Renal cortex interstitium (tissue), 11 donors: Measurements from ENCODE around the gene POLR2F. TPM values are rescaled to one million over a fixed set of nuclear protein-coding genes. Genes with fewer than 3 reads are reported as not detected.

ENCODE experiments used
- DNase-seq, 11 donors: peaks; one replicate each; pipeline ENCODE4 v3.0.0-alpha.2; 2013; ENCODE audit warnings: low read depth in 9 of 11, low spot score in 4 of 11; ENCODE audit errors: extremely low read depth in 1 of 11
- polyA plus RNA-seq, 3 donors: library from polyadenylated mRNA; unstranded; fragments of 120-200 nt; gene quantifications; one replicate each; pipeline ENCODE4 v1.2.1, GENCODE V29; 2013; ENCODE audit not compliant: insufficient read length in 3 of 3

Gene POLR2F
- polyA plus RNA-seq, 3 donors: 65.2 to 86.6 (median 69.3) TPM

DNA sequence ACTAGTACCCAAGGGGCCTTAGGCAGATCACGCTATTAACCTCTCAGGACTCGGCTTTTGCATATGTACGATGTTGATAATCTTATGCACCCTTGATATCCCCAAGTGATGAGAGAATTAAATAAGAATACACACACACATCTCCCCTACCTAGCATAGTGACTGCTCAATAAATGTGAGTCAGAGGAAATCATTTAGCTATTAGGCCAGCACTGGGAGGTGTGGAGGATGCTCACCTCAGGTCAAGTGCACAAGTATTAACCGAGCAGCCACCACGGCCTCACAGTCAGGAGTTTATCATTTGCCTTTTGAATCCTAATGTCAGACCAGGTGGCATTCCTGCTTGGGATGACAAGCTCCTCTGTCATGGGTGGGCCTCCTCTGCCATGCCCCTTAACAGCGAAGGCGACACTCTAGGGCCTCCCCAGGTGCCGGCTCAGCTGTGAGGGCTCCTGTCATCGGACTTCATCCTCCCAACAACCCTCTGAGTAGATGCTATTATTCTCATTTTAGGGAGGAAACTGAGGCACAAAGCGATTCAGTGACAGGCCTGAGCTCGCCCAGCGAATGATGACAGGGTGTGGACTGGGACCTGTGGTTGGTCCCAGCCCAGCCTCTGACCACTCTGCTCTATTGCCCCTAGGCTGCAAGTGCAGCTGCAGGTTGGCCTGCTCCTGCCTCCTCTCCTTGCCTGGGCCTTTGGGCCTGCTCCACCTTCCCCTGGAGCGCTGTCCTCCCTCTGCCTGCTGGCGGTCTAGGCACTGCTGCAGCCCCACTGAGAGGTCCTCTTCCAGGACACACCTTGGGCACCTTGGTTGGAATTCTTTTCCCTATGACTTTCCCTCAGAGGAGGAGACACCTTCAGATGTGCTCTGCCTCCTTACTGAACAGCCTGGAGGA is 35.9 kb downstream of the POLR2F start:
- no peak for DNase-seq

DNA sequence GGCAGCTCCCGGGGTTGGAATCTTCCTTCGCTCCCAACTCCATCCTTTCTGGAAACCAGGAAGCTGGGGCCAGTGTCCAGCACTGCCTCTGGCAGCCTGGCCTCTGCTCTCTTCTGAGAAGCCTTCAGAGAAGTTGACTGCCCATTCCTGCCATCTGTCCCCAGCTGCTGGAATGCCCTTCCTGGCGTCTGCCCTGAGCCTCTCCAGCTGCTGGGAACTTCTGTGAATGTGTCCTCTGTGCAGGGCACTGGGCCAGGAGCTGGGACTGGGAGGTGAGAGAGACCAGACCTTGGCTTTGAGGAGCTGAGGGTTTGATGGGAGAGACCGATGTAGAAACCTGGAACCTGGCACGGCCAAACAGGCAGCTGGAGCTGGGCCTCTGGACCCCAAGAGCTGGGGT is 36.8 kb downstream of the POLR2F start:
- no peak for DNase-seq

DNA sequence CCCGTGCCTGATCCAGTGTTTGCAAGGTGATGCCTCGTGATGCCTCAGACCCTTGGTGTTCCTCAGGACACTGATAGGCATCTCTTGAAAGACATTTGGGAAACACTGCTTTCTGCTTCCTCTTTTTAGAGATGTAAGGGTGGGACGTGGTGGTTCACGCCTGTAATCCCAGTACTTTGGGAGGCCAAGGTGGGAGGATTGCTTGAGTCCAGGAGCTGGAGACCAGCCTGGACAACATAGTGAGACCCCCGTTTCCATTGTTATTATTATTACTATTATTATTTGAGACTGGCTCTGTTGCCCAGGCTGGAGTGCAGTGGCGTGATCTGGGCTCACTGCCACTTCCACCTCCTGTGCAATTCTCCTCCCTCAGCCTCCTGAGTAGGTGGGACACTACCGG is 37.4 kb downstream of the POLR2F start:
- no peak for DNase-seq

DNA sequence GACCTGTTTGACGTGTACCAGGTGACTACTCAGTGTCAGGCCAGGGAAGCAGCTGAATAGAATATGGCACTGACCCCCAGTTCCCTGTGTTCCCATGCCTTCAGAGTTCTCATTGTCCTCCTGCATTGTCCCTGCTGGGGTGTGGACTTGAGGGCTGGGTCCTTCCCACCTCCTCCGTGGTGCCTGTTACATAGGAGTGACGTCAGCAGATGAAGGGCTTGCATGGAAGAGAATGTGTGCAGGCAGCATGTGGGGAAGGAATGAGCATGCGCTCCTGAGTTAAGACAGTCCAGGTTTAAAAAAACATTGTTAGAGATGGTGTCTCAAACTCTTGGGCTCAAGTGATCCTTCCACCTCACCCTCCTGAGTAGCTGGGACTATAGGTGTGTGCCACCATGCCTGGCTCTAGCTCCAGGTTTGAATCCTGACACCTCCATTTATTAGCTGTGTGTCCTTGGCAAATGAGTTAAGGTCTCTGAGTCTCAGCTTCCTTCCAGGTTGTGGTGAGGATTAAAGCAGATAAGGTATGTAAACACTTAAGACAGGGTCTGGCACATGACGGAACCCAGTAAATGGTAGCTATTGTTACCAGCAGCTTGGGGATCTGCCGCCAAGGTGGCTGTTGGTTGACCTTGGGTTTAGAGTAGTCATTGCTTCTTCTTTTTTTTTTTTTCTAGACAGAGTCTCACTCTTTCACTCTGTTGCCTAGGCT is 38.4 kb downstream of the POLR2F start:
- no peak for DNase-seq

DNA sequence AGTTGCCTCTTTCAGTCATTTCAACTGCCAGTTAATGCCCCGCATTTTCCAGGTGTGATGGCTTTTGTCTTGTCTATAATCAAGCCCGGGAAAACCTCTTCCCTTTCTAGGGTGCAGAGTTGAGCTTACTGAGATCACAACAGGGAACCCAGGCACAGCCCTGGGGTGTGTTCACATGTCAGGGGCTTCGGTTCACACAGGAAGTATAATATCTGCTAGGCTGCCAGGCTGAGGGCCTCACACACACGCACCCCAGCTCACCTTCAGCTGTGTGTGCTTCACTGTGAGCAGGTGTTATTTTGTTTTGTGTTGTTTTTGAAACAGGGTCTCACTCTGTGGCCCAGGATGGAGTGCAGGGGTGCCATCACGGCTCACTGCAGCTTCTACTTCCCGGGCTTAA is 40.5 kb downstream of the POLR2F start:
- no peak for DNase-seq

DNA sequence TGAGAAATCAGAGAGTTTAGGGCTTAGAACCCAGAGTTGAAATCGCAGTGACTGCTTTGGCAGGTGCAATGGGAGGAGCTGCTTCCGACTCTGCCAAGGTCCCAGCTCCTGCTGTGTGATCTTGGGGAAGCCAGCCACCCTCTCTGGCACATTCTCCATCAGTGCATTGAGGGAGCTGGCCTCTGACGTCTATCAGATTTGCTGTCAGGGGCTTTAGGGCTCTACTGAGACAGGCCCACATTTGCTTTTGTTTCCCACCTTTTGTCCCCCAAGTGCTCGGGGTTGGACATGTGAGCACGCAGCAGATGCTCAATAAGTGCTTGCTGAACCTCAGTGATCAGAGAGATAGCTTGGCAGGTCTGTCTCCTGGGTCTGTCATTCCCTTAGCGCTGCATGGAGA is 41.5 kb downstream of the POLR2F start:
- no peak for DNase-seq

DNA sequence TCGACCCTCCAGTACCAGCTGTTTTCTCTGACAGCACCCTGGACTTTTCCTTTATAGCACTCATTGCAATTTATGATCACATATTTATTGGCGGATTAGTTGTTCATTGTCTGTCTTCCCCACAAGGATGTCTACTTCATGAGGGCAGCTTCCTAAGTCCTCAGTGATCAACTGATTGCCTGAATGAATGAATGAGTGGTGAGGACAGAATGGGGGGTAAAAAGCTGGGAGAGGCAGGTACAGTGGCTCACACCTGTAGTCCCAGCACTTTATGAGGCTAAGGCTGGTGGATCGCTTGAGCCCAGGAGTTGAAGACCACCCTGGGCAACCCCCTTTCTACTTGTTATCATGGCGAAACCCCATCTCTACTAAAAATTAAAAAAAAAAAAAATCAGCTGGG is 42.0 kb downstream of the POLR2F start:
- DNase-seq: no peak

DNA sequence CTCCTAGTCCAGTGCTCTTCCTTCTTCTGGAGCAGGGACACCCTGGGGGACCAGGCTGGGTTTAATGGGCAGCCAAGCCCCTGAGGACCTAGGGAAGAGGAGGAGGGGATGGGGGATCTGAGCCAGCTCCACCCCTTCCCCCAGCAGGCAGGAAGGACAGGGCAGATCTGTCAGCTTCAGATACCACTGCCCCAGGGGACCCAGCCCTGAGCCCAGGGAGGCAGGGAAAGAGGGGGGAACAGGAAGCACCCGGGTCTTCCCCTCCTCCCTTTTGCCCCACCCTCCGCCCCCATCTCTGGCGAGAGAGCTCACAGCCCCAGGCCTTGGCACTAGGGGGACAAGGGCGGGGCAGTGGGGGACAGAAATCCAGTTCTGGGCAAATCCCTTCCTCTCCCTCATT is 42.6 kb downstream of the POLR2F start:
- DNase-seq: no peak

DNA sequence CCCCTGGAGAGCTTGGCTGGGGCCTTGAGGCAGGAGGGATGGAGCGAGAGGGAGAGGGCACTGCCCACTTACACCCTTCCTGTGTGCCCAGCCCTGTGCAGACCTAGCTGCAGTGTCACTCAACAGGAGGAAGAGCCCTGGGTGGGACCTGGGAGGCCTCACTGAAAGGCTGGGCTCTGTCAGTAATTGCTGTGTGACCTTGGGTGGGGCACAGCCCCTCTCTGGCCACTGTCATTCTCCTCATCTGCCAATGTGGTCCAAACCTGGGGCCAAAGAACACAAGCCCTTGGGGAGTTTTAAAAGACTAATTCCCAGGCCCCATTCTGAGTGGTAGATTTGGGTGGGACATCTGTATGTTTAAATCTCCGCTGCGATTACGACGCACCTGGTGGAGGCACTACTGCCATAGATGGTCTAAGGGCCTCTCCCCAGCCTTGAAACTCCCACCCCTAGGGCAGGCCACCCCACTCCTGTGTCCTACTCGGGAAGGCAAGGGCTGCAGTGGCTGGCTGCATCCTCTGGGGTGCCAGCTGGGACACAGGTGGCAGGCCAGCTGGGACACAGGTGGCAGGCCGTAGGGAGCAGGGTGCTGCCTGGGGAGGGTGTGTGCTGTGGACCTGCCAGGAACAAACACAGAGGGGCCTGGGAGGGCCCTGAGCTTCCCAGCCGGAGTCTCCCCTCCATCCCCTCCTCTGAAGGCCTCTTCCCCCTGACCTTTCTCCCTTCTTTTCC is 43.2 kb downstream of the POLR2F start:
- no peak for DNase-seq

DNA sequence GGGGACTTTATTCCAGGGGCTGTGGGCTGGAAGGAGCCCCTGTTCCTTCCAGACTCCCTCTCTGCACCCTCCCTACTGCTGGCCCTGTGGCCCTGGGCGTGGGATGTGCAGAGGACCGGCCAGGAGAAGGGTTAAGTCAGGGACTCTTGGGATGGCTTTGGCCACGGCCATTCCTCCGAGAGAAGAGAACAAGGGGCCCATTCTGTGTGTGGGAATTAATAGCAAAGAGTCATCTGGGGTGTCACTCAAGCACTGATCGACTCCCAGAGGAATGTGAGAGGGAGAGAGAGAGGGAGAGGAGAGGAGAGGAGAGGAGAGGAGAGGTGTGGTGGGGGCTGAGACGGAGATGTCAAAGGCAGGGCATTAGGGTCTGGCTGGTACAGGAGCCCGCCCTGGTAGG is 45.0 kb downstream of the POLR2F start:
- no peak for DNase-seq

DNA sequence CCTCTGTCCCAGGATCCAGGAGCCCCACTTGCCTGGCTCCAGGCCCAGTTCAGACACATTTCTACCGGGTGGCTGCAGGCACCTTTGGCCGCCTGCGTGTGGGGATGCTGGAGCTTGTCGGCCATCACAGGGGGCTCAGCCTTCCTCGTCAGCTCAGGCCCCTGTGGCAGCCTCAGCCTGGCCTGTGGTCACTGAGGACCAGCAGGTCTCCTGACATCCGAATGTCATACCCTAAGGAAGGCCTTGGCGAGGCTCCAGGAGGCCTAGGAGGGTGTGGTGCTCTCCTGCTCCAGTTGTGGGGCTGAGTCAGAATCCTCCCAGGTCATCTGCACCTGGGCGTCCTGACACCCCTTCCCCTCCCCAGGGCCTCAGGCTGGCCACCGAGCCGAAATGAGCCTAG is 45.7 kb downstream of the POLR2F start:
- DNase-seq: no peak

DNA sequence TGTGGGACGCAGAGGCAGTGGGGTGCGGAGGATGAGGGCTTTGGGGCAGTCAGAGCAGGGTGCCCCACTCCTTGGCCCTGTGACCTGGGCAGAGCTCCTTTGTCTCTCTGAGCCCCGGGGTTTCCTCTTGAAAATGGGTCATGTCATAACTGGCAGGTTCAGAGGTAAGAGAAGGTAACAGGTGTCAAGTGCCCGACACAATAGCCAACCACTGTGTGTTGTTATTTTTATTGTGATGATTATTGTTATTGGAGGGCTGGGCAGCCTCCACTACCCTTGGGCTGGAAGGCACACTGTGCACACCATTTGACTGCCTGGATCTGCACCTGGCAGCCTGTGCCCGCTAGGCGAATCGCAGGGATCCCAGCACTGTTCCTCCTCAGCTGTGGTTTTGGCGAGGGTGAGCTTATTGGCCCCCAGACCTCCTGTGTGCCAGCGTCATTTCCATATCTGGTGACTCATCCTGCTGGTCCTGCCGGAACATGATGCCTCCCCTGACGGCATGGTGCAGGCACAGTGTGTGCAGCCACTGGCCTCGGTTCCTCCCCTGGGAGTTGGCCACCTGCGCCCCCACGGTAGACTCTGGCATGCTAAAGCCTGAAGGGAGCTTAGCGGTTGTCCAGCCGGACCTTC is 46.3 kb downstream of the POLR2F start:
- no peak for DNase-seq

DNA sequence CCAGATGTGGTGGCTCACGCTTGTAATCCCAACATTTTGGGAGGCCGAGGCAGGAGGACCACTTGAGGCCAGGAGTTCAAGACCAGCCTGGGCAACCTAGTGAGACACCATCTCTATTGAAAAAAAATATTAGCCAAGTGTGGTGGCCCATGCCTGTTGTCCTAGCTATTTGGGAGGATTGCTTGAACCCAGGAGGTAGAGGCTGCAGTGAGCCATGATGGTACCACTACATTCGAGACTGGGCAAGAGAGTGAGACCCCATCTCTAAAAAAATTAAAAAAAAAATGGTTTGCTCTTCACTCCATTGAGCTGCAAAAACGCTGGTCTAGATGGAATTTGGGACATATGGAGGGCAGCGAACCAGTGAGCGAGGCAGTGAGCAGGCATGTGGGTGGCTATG is 52.4 kb downstream of the POLR2F start:
- DNase-seq: no peak

DNA sequence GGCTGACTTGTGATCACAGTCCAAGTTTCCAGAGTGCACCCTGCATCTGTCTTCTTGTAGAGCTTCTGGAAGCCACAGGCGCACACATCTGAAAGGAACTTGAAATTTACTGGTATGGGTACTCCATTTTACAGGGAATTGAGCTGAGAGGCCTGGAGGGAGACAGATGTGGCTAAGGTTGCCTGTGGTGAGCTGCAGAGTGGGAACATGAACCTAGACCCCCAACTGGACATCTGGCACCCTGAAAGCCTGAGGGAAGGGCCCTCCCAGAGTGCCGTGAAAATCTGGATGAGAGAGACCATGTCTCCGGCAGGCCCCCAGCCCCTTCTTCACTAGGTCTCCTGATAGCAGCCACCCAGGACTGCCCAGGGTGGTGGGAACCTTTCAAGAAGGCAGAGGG is 53.4 kb downstream of the POLR2F start:
- DNase-seq: no peak

DNA sequence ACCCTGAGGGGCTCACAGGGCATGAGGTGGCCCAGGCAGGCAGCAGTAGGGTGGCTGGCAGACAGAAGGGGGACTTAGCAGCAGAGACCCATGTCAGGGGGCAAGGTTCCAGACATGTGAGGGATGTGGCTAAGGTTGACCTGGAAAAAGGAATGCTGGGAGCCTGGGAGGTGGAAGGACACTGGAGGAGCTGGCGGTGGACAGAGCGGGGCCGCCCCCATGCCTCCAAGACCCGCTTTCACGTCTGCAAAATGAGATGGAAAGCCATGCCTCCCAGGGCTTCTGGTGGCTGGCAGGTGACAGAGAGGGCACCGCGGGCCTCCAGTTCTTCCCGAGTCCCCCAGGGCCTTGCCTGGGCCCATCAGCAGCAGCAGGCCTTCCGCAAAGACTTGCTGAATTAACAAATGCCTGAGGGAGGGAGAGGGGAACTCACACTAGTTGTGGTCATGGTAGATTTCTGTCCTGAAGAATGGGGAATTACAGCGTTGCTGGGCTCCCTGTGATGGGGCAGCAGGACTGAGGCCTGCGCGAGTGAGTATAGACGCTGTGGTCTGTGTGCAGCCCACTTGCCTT is 53.9 kb downstream of the POLR2F start:
- DNase-seq: no peak

DNA sequence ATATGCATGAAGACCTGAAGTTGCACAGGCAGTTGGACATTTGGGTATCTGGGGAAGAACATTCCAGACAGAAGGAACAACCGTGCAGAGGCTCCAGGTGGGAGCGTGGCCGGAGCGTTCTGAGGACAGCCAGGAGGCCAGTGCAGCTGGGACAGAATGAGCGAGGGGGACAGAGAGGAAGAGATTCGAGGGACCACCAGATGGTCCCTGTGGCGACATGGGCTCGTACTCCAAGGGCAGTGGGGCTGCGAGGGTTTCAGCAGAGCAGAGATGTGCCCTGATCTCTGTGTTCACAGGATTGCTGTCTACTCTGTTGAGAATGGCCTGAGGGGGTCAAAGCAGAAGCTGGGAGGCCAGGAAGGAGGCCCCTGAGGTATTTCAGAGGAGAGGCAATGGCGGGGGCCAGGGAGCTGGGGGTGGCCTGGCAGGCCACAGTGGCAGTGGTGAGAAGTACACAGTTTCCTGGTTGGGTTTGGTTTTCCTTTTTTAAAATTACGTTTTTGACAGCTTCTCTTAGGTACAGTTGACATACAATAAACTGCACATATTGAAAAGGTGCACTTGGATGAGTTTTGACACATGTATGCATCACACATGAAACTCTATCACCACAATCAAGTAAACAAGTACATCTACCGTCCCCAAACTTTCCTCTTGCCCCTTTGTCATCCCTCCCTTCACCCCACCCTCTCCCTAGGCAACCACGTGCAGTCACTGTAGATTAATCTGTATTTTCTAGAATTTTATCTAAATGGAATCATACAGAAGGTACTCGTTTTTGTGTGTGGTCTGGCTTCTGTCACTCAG is 55.7 kb downstream of the POLR2F start:
- DNase-seq: no peak

DNA sequence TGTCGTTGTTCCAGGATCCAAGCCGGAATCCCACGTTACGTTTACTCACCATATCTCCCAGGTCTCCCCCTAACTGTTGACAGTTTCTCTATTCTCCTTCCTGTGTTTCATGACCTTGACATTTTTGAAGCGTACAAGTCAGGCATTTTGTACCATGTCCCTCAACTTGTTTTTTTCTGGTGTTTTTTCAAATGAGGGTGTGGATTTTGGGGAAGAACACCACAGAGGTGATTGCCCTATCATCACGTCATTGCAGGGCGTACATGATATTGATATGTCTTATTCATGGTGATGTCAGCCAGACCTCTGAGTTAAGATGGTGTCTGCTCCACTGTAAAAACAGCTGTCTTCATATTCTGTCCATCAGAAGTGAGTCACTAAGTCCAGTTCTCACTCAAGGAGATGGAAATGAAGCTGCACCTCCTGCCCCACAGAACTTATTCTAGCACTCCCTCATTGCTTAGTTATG is 59.1 kb downstream of the POLR2F start:
- no peak for DNase-seq

DNA sequence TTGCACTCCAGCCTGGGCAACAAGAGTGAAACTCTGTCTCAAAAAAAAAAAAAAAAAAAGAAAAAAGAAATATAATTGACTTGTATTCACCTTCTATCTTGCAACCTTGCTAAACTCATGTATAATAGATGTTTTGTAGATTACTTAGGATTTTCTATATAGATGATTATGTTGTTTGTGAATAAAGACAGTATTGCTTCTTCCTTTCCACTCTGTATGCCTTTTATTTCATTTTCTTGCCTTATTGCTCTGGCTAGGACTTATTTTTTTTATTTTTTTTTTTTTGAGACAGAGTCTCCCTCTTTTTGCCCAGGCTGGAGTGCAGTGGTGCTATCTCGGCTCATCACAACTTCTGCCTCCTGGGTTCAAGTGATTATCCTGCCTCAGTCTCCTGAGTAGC is 60.6 kb downstream of the POLR2F start:
- no peak for DNase-seq
